ENCODE data around the gene PITHD1. TPM values are rescaled to one million over a fixed set of nuclear protein-coding genes. Genes with fewer than 3 reads are reported as not detected.

PITHD1 gene
- total and polyA plus RNA-seq, 2 donors (not counting 3 experiments of a cell fraction or from before 2014, with no cell fraction given), result 35.8 to 43.1 TPM

DNA sequence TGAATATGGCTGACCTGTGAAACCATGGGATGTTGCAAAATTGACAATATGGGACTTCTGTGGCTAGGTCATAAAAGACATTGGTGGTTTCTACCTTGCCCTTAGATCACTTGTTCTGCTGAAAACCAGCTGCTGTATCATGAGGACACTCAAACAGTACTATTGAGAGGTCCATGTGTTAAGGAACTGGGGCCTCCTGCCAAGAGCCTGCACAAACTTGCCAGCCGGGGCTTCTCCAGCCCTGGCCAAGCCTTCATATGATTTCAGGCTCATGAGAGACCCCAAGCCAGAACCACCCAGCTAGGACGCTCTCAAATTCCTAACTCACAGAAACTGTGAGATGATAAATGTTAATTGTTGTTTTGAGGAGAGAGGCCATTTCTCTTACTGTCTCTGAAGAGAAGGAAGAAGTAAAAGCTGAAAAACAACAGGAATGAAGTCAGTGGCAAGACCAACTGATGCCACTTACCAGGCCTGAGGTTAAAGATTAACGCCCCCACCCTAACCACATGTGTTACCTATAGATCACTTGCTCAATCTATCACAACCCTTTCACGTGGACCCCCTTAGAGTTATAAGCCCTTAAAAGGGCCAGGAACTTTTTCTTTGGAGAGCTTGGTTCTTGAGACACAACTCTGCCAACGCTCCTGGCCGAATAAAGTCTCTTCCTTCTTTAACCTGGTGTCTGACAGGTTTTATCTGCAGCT, 3.9 kb upstream of the PITHD1 start:
- DNase-seq (ENCODE audit: low read depth, low spot score), result no peak
- no peak for FAIRE-seq
- no TSS peak for BruUV-seq (replicated peaks)
- Histone ChIP-seq H3K79me2 (ENCODE audit: control insufficient read depth, insufficient read depth, low read length) (peaks cover 11% of the 10 kb centered on the region), H3K4me3 (replicated peaks in 1 of 3; ENCODE audit: insufficient read depth in 1 of 3, low read depth in 1 of 3, low read length in 3 of 3) (no peak overlapping the region), H3K4me1 (ENCODE audit: control insufficient read depth, extremely low read depth, insufficient read depth, low read length) (peaks cover 14% of the 10 kb centered on the region), H3K9me3 (replicated peaks; ENCODE audit: control insufficient read depth, insufficient read depth, low read length) (no peaks in the 10 kb centered on the region), H3K9me1 (replicated peaks; ENCODE audit: control insufficient read depth, extremely low read depth, insufficient read depth, low read length) (no peaks in the 10 kb centered on the region), H3K27ac (ENCODE audit: insufficient read depth, low read depth, low read length) (no peak overlapping the region), H3K36me3 (ENCODE audit: control insufficient read depth in 2 of 2, extremely low read depth in 1 of 2, insufficient read depth in 2 of 2, low read length in 2 of 2) (no peaks in the 10 kb centered on the region), H3K9ac (replicated peaks; ENCODE audit: extremely low read depth, insufficient read depth, low read length) (no peak overlapping the region), H2AFZ (ENCODE audit: low read depth, low read length) (no peak overlapping the region), H3K27me3 (ENCODE audit: control insufficient read depth in 2 of 2, insufficient read depth in 2 of 2, low read length in 2 of 2) (no peaks in the 10 kb centered on the region), H3K4me2 (ENCODE audit: insufficient read depth, low read length) (no peak overlapping the region), H4K20me1 (replicated peaks; ENCODE audit: control insufficient read depth, extremely low read depth, insufficient read depth, low read length) (no peaks in the 10 kb centered on the region)
- ChIA-PET CTCF (interaction anchor here (0.6 to 2.4 kb wide), 6 partner anchors 28 to 655 kb away, joined by 3 to 7 read pairs (median 4); no protein-coding TSS in a partner anchor), POLR2A (no interaction called here)
- intact Hi-C loops (cut with micrococcal nuclease) (no loop called here), dilution Hi-C loops (cut with MboI; ENCODE audit: extremely low pct_ligation_motif_present, low sequenced_read_pairs) (no loop called here)
- TF ChIP-seq MYC (IDR thresholded peaks at IDR 0.05; ENCODE audit: low read depth, low read length) (no peak), FOS (IDR thresholded peaks at IDR 0.05; ENCODE audit: borderline replicate concordance, insufficient read depth, low read length) (no peak), MAX (IDR thresholded peaks at IDR 0.05; ENCODE audit: insufficient read depth, insufficient read length) (no peak), JUN (IDR thresholded peaks at IDR 0.05; ENCODE audit: borderline replicate concordance, insufficient read depth, insufficient read length, low read depth) (no peak), EZH2 (IDR thresholded peaks at IDR 0.05; ENCODE audit: borderline replicate concordance, low read depth, low read length, severe bottlenecking) (no peak), POLR2AphosphoS5 (IDR thresholded peaks at IDR 0.05; ENCODE audit: insufficient read depth, low read depth, low read length) (no peak), POLR2A (IDR thresholded peaks at IDR 0.05; ENCODE audit: low read depth, low read length) (no peak), GATA2 (IDR thresholded peaks at IDR 0.05; ENCODE audit: insufficient read depth, insufficient read length, low read depth, low read length) (no peak)
- TF ChIP-seq, protein P1, sequence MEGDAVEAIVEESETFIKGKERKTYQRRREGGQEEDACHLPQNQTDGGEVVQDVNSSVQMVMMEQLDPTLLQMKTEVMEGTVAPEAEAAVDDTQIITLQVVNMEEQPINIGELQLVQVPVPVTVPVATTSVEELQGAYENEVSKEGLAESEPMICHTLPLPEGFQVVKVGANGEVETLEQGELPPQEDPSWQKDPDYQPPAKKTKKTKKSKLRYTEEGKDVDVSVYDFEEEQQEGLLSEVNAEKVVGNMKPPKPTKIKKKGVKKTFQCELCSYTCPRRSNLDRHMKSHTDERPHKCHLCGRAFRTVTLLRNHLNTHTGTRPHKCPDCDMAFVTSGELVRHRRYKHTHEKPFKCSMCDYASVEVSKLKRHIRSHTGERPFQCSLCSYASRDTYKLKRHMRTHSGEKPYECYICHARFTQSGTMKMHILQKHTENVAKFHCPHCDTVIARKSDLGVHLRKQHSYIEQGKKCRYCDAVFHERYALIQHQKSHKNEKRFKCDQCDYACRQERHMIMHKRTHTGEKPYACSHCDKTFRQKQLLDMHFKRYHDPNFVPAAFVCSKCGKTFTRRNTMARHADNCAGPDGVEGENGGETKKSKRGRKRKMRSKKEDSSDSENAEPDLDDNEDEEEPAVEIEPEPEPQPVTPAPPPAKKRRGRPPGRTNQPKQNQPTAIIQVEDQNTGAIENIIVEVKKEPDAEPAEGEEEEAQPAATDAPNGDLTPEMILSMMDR (IDR thresholded peaks at IDR 0.05; ENCODE audit: extremely low read depth in 1 of 2, insufficient read depth in 1 of 2, low read depth in 1 of 2, low read length in 2 of 2), result no peak
